SK-N-SH (cell line): ENCODE data around the gene DPY19L2. TPM values are rescaled to one million over a fixed set of nuclear protein-coding genes. Genes with fewer than 3 reads are reported as not detected.
"Not testable (repeated sequence)": the region's sequence is repeated elsewhere in the genome, so short reads cannot be mapped to it uniquely, and the experiment has no call there.

Source experiments
- CTCF ChIA-PET: fragments of 300-600, 350-600 bp; formaldehyde crosslinking; extraction: SDS; loops from one replicate; lab custom pipeline; 2021; lab: Yijun Ruan, JAX
- POLR2A ChIA-PET: fragments of 350-600 bp; sonication (Branson Sonifier 250); formaldehyde crosslinking; extraction: SDS; loops from one replicate; lab custom pipeline; 2020; ENCODE audit warnings: antibody characterized with exemption, inconsistent platforms; lab: Yijun Ruan, JAX
- DNase-seq: peaks from one replicate; pipeline ENCODE4 v3.0.0; 2012
- H2AFZ ChIP-seq: fragments of 200-600 bp; sonication (generic); 2 replicates; pipeline ENCODE4 v1.8.1; 2016; ENCODE audit warnings: antibody characterized with exemption, mild to moderate bottlenecking, low read depth
- H3F3A ChIP-seq: fragments of 200-600 bp; sonication (generic); replicated peaks from 2 replicates; pipeline ENCODE3; 2016; ENCODE audit warnings: antibody characterized with exemption, mild to moderate bottlenecking; ENCODE audit not compliant: insufficient read depth
- H3K27ac ChIP-seq, 2 experiments: fragments of 200-500 bp in 1 of 2; fragments of 200-600 bp in 1 of 2; sonication (Bioruptor generic) in 1 of 2; sonication (generic), shearing (Covaris generic) in 1 of 2; 2 replicates each; pipeline versions ENCODE4 v1.5.1 to v1.6.1; 2014 to 2016; ENCODE audit warnings: low read depth in 2 of 2, inconsistent platforms in 1 of 2, low read length in 1 of 2, mild to moderate bottlenecking in 1 of 2, mixed read lengths in 1 of 2
- H3K27me3 ChIP-seq: fragments of 200-600 bp; sonication (generic), shearing (Covaris generic); 2 replicates; pipeline ENCODE4 v1.6.1; 2016; ENCODE audit warnings: mixed run types; ENCODE audit not compliant: insufficient read depth
- H3K36me3 ChIP-seq, 2 experiments: fragments of 200-500 bp in 1 of 2; fragments of 200-600 bp in 1 of 2; sonication (Bioruptor generic) in 1 of 2; sonication (generic) in 1 of 2; replicated peaks in 1 of 2; 2 replicates each; pipeline versions ENCODE3 to v1.5.1; 2014 to 2016; ENCODE audit warnings: low read length in 1 of 2, mild to moderate bottlenecking in 1 of 2; ENCODE audit not compliant: insufficient read depth in 2 of 2, control insufficient read depth in 1 of 2
- H3K4me1 ChIP-seq, 2 experiments: fragments of 200-500 bp in 1 of 2; fragments of 200-600 bp in 1 of 2; sonication (Bioruptor generic) in 1 of 2; sonication (generic), shearing (Covaris generic) in 1 of 2; 2 replicates each; pipeline versions ENCODE4 v1.5.1 to v1.6.1; 2014 to 2016; ENCODE audit warnings: low read depth in 1 of 2, low read length in 1 of 2, mixed run types in 1 of 2; ENCODE audit not compliant: insufficient read depth in 2 of 2, control insufficient read depth in 1 of 2
- H3K4me2 ChIP-seq: fragments of 200-600 bp; sonication (generic), shearing (Covaris generic); 2 replicates; pipeline ENCODE4 v1.6.1; 2017; ENCODE audit warnings: mixed run types
- H3K4me3 ChIP-seq, 2 experiments: fragments of 200-500 bp in 1 of 2; fragments of 200-600 bp in 1 of 2; sonication (Bioruptor generic) in 1 of 2; sonication (generic), shearing (Covaris generic) in 1 of 2; 2 replicates each; pipeline versions ENCODE4 v1.5.1 to v1.8.1; 2014 to 2016; ENCODE audit warnings: low read depth in 2 of 2, inconsistent platforms in 1 of 2, low read length in 1 of 2, mild to moderate bottlenecking in 1 of 2, mixed read lengths in 1 of 2, moderate library complexity in 1 of 2
- H3K79me2 ChIP-seq: fragments of 200-600 bp; sonication (generic); 2 replicates; pipeline ENCODE4 v1.8.1; 2017; ENCODE audit warnings: mild to moderate bottlenecking; ENCODE audit not compliant: insufficient read depth
- H3K9ac ChIP-seq: fragments of 200-600 bp; sonication (generic); 2 replicates; pipeline ENCODE4 v1.6.1; 2017; ENCODE audit warnings: mixed run types
- H3K9me2 ChIP-seq: fragments of 200-600 bp; sonication (generic); 2 replicates; pipeline ENCODE4 v1.6.1; 2017; ENCODE audit warnings: mixed run types
- H3K9me3 ChIP-seq: fragments of 200-600 bp; sonication (generic); 2 replicates; pipeline ENCODE4 v1.6.1; 2017; ENCODE audit warnings: mixed run types, mild to moderate bottlenecking, moderate library complexity
- H4K20me1 ChIP-seq: fragments of 200-600 bp; sonication (generic); 2 replicates; pipeline ENCODE4 v1.6.1; 2017; ENCODE audit warnings: mild to moderate bottlenecking, mixed run types; ENCODE audit not compliant: insufficient read depth
- WGBS: methylation state at CpG from one replicate; pipeline ENCODE4 v1.1.6; 2017; ENCODE audit warnings: low lambda C conversion rate; 5-methylcytosine and 5-hydroxymethylcytosine counted together
- polyA plus RNA-seq, 3 experiments: library from polyadenylated mRNA; depleted of rRNA; stranded (reverse); fragments of >200 nt; gene quantifications; 2 replicates each; pipeline ENCODE4 v1.2.3, GENCODE V29; 2012

Gene DPY19L2
- polyA plus RNA-seq, 1 of the 3 experiments (the other 2 are of a cell fraction): 4.8 TPM

- H3K27ac ChIP-seq, H3K4me1 ChIP-seq, POLR2A ChIA-PET, H3K4me2 ChIP-seq, H3K9me3 ChIP-seq, H3K4me3 ChIP-seq, DNase-seq, H3K27me3 ChIP-seq, H3K36me3 ChIP-seq, CTCF ChIA-PET, H4K20me1 ChIP-seq, H3K79me2 ChIP-seq, H2AFZ ChIP-seq, H3K9me2 ChIP-seq, H3K9ac ChIP-seq, H3F3A ChIP-seq: not testable (repeated sequence)
- 30% methylated on average over 2 of the region's 2 CpGs for WGBS
These were observed 119.3 kb downstream of the DPY19L2 start for GRCh38 chr12:63549034-63549433.

- DNase-seq, H3K27me3 ChIP-seq, H2AFZ ChIP-seq, H4K20me1 ChIP-seq, H3K9me2 ChIP-seq, H3K9ac ChIP-seq, POLR2A ChIA-PET, H3K36me3 ChIP-seq, CTCF ChIA-PET, H3K4me3 ChIP-seq, H3K4me1 ChIP-seq, H3K27ac ChIP-seq, H3K79me2 ChIP-seq, H3K9me3 ChIP-seq, H3K4me2 ChIP-seq, H3F3A ChIP-seq: not testable (repeated sequence)
- 9% methylated on average over 3 of the region's 5 CpGs for WGBS
These were observed 122.9 kb downstream of the DPY19L2 start for GRCh38 chr12:63545298-63545916.

GRCh38 chr12:63538656-63539055 lies 129.6 kb downstream of the DPY19L2 start:
- CTCF ChIA-PET, H2AFZ ChIP-seq, H3F3A ChIP-seq, H3K9ac ChIP-seq, H3K4me1 ChIP-seq, DNase-seq, H3K79me2 ChIP-seq, H3K27me3 ChIP-seq, POLR2A ChIA-PET, H3K9me3 ChIP-seq, H3K36me3 ChIP-seq, H3K4me2 ChIP-seq, H3K27ac ChIP-seq, H4K20me1 ChIP-seq, H3K9me2 ChIP-seq, H3K4me3 ChIP-seq: not testable (repeated sequence)
- 18% methylated on average over 4 of the region's 4 CpGs for WGBS

DNA sequence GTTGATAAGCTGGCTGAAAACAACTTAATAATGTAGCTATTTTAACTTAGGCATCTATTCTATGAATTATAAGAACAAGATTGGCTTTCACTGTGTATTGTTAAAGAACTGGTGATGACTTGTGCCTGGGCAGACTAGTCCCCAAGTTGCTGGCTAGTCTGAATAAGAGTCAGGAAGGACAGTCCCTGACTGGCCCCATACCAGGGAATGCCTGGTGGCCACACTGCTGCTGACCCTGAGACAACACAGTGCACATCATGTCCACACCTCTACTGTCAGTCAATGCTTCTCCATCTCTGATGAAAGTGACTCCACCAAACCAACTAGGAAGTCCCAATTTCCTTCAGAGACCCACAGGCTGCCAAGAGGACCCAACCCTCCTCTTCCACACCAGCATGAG lies 130.5 kb downstream of the DPY19L2 start:
- H3K9ac ChIP-seq, H3K4me2 ChIP-seq, H3K27me3 ChIP-seq, POLR2A ChIA-PET, H3F3A ChIP-seq, H3K27ac ChIP-seq, H3K9me3 ChIP-seq, CTCF ChIA-PET, H3K79me2 ChIP-seq, DNase-seq, H3K4me3 ChIP-seq, H4K20me1 ChIP-seq, H2AFZ ChIP-seq, H3K4me1 ChIP-seq, H3K36me3 ChIP-seq, H3K9me2 ChIP-seq: not testable (repeated sequence)

DNA sequence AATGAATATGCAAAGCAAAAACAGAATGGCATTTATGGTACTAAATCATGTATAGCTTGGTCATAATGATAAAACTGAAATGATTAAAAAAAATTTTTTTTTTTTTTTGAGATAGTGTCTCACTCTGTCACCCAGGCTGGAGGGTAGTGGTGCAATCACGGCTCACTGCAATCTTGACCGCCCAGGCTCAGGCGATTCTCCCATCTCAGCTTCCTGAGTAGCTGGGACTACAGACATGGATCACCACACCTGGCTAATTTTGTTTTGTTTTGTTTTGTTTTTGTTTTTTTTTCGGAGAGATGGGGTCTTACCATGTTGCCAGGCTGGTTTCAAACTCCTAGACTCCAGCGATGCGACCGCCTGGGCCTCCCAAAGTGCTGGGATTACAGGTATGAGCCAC lies 138.7 kb downstream of the DPY19L2 start:
- H3K4me2 ChIP-seq, H3K9ac ChIP-seq, H4K20me1 ChIP-seq, H3K79me2 ChIP-seq, DNase-seq, H3K4me3 ChIP-seq, H3F3A ChIP-seq, H2AFZ ChIP-seq, H3K9me3 ChIP-seq, POLR2A ChIA-PET, H3K9me2 ChIP-seq, H3K36me3 ChIP-seq, H3K27ac ChIP-seq, H3K4me1 ChIP-seq, H3K27me3 ChIP-seq: not testable (repeated sequence)
- CTCF ChIA-PET: interaction anchor here (0.9 kb wide), 1 partner anchor 110 kb away, joined by 3 read pairs; no protein-coding TSS in a partner anchor
- 32% methylated on average over 7 of the region's 7 CpGs for WGBS
